ENCODE data around the gene CDC25B.

The CDC25B gene

DNA sequence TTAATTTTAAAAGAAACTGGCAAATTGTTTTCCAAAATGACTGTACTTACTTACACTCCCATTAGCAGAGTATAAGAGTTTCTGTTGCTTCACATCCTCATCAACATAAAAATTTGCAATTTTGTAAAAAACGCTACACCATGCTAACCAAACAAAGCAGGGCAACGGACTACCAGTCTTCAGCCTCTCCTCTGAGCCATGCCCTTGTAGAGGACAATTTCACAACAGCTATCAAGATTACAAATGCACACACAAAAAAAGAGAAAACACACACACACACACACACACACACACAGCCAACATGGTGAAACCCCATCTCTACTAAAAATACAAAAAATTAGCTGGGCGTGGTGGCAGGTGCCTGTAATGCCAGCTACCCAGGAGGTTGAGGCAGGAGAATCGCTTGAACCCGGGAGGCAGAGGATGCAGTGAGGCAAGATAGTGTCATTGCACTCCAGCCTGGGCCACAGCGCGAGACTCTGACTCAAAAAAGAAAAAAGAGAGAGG is 24.5 kb upstream of the CDC25B start:
- Mint-ChIP-seq H3K27me3 (no peaks in the 10 kb centered on the region), H3K9me3 (no peaks in the 10 kb centered on the region), H3K4me1 (ENCODE audit: low read depth) (peaks cover 16% of the 10 kb centered on the region), H3K27ac (no peak overlapping the region), H3K36me3 (ENCODE audit: low read depth) (peaks cover 2% of the 10 kb centered on the region), H3K4me3 (no peak overlapping the region)
- DNase-seq, result no peak

DNA sequence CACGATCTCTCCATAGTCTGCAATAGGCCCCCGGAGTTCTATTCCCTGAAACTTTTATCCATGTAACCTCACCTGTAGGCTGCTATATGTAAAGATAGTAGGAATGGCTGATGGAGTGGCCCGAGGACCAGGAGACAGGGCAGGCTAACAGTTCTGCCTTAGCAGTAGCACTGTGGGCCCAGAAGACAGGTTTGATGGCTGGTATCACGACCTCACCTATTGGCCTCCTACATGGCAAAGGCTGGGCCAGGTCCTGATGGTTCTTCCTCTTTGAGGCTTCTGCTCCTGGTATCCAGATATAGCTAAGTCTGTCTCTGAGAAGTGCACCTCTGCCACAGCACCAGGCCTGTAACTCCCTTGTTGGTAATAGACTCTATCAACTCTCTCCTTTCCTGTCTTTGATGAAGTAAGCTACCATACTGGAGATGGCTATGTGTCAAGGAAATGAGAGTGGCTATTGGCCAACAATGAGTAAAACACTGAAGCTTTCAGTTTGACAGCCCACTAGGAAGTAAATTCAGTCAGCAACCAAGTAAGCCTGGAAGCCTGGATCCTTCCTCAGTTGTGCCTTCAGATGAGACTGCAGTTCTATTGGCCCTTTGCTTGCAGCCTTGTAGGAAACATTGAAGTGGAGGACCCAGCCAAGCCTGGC is 20.5 kb upstream of the CDC25B start:
- H3K4me3 Mint-ChIP-seq, result no peak overlapping the region
- no peak for DNase-seq
- no peaks in the 10 kb centered on the region for H3K9me3 Mint-ChIP-seq
- H3K36me3 Mint-ChIP-seq (ENCODE audit: low read depth), result no peaks in the 10 kb centered on the region
- H3K27ac Mint-ChIP-seq, result no peak overlapping the region
- peaks cover 26% of the 10 kb centered on the region for H3K4me1 Mint-ChIP-seq (ENCODE audit: low read depth)
- peaks cover 20% of the 10 kb centered on the region for H3K27me3 Mint-ChIP-seq

DNA sequence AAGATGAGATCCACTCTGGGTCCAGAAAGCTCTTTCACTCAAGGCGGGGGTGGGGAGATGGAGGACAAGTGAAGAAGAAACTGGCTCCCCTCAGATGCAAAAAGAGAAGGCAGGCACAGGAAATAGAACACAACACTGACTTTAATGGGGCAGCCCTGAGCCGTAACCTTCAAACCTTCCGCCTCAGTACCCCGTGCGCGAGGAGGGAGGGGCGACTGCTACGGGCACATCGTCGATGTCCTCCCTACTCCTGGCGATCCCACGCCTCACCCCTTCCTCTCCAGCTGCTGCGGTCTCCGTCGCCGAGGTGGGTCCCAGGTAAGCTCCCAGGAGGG is 18.8 kb upstream of the CDC25B start:
- Mint-ChIP-seq H3K4me1 (ENCODE audit: low read depth) (peaks cover 38% of the 10 kb centered on the region), H3K4me3 (peak overlapping the region; percentile 75), H3K27me3 (peaks cover 20% of the 10 kb centered on the region), H3K9me3 (no peaks in the 10 kb centered on the region), H3K27ac (peak overlapping the region; percentile 26), H3K36me3 (ENCODE audit: low read depth) (no peaks in the 10 kb centered on the region)
- DNase-seq, result no peak

DNA sequence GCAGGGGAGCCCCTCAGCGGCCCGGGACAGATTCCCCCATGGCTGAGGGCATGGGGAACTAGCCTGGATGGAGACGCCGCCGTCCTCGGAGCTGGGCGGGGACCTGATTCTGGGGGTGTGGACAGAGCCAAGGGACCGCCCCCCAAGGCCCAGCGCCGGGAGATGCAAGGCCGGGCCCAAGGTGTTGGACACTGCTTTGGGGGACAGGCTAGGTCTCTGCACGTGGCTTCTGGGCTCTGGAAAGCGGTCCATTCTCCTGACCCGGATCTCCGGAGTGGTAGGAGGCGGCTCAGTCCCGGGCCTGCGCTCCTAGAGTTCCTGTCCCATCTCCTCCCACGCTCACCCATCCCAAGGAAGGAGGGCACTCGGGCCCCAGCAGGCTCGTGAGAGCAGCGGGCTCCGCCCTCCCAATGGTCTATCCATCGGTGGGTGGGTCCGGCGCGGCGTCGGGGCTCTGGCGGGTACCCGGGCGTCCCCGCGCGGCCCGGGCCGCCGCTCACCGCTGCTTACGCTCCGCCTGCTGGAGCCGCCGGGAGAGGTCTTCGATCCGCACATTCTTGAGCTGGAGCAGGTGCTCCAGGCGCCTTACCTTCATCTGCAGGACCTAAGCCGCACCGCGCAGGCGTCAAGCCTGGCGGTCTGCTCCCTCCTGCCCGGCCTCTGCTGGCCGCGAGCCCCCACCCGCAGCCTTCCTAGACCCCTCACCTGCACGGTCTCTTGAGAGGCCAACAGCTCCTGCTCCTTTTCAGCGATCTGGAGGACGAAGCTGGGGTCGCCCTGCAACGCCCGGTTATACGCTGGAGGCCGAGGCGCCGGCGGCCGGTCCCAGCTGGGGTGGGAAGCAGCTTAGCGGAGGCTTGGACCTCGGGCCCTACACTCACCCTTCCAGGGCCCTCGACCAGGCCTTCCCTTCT is 18.1 kb upstream of the CDC25B start:
- DNase-seq, result peak; percentile 79
- Mint-ChIP-seq H3K9me3 (no peaks in the 10 kb centered on the region), H3K4me1 (ENCODE audit: low read depth) (peaks cover 38% of the 10 kb centered on the region), H3K27me3 (peaks cover 20% of the 10 kb centered on the region), H3K27ac (peak overlapping the region; percentile 26), H3K4me3 (peak overlapping the region; percentile 75), H3K36me3 (ENCODE audit: low read depth) (peaks cover 5% of the 10 kb centered on the region)

DNA sequence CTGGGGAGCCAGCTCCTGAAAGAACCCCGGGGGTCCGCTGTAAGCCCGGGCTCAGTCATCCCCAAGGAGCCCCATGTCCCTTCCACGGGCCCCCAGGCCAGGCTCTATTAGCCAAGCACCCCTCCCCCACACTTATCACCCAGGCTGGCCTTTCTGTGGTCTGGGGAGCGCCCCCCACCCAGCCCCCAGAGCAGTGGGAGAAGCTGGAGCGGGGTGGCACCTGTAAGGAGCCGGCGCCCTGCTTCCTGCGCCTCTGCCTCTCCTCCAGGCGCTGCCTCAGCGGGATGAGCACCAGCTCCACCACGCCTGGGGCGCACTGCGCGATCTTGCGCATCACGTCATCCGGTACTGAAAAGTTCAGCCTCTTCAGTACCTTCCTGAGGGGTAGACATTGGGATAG is 17.1 kb upstream of the CDC25B start:
- Mint-ChIP-seq H3K27ac (no peak overlapping the region), H3K27me3 (peaks cover 20% of the 10 kb centered on the region), H3K9me3 (no peaks in the 10 kb centered on the region), H3K4me3 (no peak overlapping the region), H3K4me1 (ENCODE audit: low read depth) (peaks cover 45% of the 10 kb centered on the region), H3K36me3 (ENCODE audit: low read depth) (peaks cover 13% of the 10 kb centered on the region)
- DNase-seq, result no peak

DNA sequence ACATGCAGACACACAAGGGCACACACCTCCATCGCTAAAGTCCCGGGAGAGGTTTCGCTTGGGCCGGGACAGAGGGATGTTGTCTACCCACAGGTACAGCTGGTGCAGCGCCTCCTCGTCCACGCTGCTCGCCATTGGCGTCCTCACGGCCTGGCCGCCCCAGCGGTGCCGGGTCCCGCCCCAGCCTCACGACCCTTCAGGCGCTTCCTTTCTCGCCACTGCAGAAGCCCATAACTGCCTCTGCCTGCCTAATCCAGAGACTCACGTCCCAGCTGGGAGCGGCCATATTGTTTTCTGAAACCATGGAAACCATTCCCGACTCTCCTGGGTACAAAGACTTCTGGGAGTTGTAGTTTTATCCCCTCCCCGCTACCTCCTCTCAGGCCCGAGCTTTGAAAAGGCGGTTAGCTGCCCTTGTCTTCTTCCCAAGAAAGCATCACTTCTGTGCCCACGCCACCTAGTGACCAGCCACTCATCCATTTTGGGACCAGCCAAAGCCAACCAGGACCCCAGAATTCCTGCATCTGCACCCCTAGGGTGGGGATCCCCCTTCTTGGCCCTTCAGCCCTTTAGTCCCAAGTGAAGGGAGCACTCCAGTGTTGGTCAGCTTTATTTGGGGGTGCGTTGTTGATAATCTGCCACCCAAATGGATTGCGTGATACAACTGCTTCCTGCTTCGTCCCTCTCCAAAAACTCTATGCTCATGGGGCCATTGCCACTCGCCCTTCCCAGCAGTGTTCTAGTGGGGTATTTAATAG is 14.8 kb upstream of the CDC25B start, which contains the start of gene SPEF1:
Gene SPEF1 (minus strand): TSS at position 296 of the 758 bp plus-strand sequence. CDS start 161 bp downstream, at position 135.
- no peaks in the 10 kb centered on the region for H3K9me3 Mint-ChIP-seq
- H3K4me1 Mint-ChIP-seq (ENCODE audit: low read depth), result peaks cover 58% of the 10 kb centered on the region
- H3K27me3 Mint-ChIP-seq, result peaks cover 20% of the 10 kb centered on the region
- DNase-seq, result peak; percentile 61
- peak within 1 kb of the TSS; percentile 9 for H3K27ac Mint-ChIP-seq
- peaks cover 27% of the 10 kb centered on the region for H3K36me3 Mint-ChIP-seq (ENCODE audit: low read depth)
- peak within 1 kb of the TSS; percentile 65 for H3K4me3 Mint-ChIP-seq

DNA sequence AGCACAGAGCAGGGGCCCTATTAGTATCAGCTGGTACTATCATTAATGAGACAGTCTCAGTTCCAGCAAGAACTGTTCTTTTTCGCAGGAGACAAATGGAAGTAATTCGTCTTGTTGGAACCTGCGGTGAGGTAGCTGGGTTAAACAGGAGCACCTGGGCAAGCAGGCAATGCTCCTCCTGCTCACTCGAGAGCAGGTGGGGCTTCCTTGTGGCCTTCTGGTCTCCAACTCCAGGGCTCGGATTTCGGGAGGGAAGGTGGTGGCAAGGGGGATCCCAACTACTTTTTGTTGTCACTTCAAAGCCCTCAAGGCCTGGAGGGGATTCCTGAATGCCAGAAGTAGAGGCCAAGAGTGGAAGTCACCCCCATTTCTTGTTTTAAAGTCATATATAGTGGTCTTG is 13.5 kb upstream of the CDC25B start:
- Mint-ChIP-seq H3K27ac (no peak overlapping the region), H3K9me3 (no peaks in the 10 kb centered on the region), H3K4me3 (no peak overlapping the region), H3K4me1 (ENCODE audit: low read depth) (peaks cover 56% of the 10 kb centered on the region), H3K36me3 (ENCODE audit: low read depth) (peaks cover 27% of the 10 kb centered on the region), H3K27me3 (peaks cover 14% of the 10 kb centered on the region)
- no peak for DNase-seq

DNA sequence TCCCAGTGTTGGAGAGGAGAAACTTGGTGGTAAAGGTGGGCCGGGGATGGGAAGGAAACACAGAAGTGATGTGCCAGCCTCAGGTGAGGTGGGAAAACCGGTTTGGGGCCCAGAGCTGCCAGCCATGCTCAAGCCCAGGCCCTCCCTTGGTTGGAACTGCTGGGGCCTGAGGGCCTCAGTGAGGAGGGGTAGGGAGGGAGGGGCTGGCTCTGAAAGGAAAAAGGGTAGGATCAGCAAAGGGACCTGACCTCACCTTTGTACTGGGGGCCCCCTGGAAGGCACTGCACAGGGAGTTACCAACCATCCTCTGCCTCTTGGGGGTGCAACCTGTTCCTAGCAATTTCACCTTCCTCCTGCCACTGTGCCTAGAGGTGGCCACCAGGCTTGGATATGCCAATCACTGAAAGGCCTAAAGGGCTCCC is 13.0 kb upstream of the CDC25B start:
- H3K4me1 Mint-ChIP-seq (ENCODE audit: low read depth), result peaks cover 56% of the 10 kb centered on the region

DNA sequence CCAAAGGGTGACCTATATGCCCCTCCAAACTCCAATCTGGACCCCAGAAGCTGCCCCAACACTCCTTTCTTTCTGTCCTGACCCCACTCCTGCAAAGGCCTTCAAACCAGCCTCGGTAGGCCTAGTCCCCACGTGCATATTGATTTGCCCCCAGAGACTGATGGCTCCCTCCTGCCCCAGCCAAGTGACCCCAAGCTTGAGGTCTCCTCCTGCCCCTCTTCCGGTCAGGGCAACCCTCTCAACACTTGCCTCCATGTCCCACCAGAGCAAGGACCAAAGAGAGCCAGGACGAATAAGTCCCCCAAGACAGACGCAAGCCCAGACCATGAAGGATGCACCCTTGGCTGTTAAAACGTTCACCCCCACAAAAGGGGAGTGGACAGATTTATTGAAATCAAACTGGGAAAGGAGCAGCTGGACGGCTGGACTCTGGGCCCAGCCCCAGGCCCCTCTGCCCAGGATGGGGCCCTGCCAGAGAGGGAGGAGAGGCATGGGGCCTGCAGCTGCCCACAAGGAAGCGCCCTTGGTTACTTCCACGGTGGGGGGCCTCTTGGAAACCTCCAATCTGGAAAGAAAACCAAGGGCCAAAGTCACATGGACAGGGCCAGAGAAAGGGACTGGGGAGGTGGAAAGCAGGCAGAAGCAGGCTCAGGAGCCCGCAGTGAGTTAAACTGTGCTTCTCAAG is 12.5 kb upstream of the CDC25B start:
- Mint-ChIP-seq H3K9me3 (no peaks in the 10 kb centered on the region), H3K4me3 (peak overlapping the region; percentile 28)
- DNase-seq, result no peak

More for the DNA sequence above, 13.0 kb upstream of the CDC25B start:
- DNase-seq, result no peak
- Mint-ChIP-seq H3K27me3 (peaks cover 14% of the 10 kb centered on the region), H3K9me3 (no peaks in the 10 kb centered on the region), H3K4me3 (no peak overlapping the region), H3K36me3 (ENCODE audit: low read depth) (peaks cover 27% of the 10 kb centered on the region), H3K27ac (peak overlapping the region; percentile 63)

DNA sequence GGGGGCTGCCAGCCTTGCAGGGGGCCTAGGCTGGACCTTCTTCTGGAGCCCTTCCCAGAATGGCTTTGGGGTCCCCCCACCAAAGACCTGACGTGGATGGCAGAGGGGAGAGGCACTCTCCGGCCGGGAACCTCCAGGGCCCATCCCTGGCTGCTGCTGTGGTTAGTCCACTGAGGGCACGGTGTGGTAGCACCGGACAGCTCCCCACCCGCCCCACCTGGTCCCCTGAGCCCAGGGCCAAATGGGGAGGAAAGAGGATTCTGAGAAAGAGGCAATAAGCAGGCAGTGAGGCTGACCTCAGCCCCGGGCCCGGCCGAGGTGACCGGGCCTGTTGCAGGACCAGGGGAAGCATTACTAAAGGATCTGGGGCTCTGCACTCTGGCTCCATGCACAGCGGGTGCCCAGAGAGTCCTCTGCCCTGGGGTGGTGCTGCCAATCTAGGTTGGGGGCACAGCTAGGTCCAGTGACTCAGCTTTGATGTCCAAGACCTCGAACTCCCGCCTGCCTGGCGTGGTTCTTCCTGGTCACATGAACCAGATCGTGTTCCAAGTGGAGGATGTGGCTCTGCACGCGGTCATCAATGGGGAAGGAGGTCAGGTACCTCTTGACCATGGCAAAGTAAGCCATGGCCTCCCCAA is 11.8 kb upstream of the CDC25B start:
- DNase-seq, result no peak
- H3K36me3 Mint-ChIP-seq (ENCODE audit: low read depth), result peaks cover 27% of the 10 kb centered on the region
- no peaks in the 10 kb centered on the region for H3K9me3 Mint-ChIP-seq
- peak overlapping the region; percentile 90 for H3K27ac Mint-ChIP-seq
- peak overlapping the region; percentile 63 for H3K4me3 Mint-ChIP-seq
- H3K4me1 Mint-ChIP-seq (ENCODE audit: low read depth), result peaks cover 56% of the 10 kb centered on the region
- peaks cover 5% of the 10 kb centered on the region for H3K27me3 Mint-ChIP-seq

More for the DNA sequence above, 12.5 kb upstream of the CDC25B start:
- Mint-ChIP-seq H3K36me3 (ENCODE audit: low read depth) (peaks cover 27% of the 10 kb centered on the region), H3K27ac (peak overlapping the region; percentile 63), H3K27me3 (peaks cover 12% of the 10 kb centered on the region), H3K4me1 (ENCODE audit: low read depth) (peaks cover 54% of the 10 kb centered on the region)

DNA sequence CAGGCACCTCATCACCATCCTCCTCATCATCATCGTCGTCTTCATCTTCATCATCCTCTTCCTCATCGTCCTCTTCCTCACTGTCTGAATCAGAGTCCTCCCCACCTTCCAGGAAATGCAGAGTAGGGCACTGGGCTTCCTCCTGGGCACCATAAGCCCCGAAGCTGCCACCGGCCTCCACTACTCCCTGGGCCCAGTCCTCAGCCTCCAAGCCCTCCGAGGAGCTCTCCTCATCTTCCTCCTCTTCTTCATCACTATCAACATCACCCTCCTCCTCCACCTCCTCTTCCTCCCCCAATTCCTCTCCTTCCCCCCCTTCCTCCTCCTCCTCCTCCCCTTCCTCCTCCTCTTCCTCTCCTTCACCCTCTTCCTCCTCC is 11.3 kb upstream of the CDC25B start:
- no peak for DNase-seq
- Mint-ChIP-seq H3K9me3 (no peaks in the 10 kb centered on the region), H3K27me3 (no peaks in the 10 kb centered on the region), H3K4me1 (ENCODE audit: low read depth) (peaks cover 53% of the 10 kb centered on the region), H3K27ac (peak overlapping the region; percentile 90), H3K36me3 (ENCODE audit: low read depth) (peaks cover 27% of the 10 kb centered on the region), H3K4me3 (peak overlapping the region; percentile 63)

DNA sequence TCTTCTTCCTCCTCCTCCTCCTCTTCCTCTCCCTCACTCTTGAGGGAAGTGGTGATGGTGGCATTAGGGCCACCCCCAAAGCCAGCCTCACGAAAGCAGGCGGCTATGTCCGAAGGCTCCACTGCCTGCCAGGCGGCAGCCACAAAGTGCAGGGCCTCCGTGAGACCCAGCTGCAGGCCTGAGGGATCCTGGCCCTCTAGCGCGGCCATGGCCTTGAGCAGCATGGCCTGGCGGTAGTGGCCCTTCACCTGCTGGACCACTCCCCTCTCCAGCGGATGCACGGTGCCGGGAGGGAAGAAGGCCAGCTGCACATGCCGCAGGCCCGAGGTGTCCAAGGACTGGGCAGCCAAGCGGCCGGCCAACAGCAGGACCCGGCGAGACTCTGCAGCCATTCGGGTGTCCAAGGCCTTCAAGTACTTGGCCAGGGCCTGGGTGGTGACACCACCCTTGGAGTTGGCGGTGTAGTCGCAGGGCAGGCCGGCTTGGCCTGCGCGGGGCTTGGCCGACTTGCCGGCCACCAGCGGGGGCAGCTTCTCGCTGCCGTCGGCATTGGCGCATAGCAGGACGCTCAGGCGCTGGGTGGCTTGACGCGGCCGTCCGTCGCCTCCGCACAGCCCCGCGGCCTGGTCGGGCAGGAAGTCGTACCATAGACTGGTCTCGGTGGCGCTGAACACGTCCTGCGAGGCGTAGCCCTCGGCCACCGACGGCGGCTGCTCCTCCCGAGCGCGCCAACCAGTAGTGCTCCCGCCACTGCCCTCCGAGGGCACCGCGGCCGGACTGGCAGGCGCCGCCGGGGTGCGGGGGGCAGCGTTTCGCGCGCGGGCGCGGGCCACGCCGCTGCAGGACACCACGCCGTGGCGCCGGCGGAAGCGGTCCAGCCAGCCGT is 10.6 kb upstream of the CDC25B start:
- H3K9me3 Mint-ChIP-seq, result no peaks in the 10 kb centered on the region
- H3K4me3 Mint-ChIP-seq, result peak overlapping the region; percentile 83
- H3K36me3 Mint-ChIP-seq (ENCODE audit: low read depth), result peaks cover 27% of the 10 kb centered on the region
- no peaks in the 10 kb centered on the region for H3K27me3 Mint-ChIP-seq
- DNase-seq, result no peak
- H3K27ac Mint-ChIP-seq, result peak overlapping the region; percentile 68
- H3K4me1 Mint-ChIP-seq (ENCODE audit: low read depth), result peaks cover 51% of the 10 kb centered on the region

DNA sequence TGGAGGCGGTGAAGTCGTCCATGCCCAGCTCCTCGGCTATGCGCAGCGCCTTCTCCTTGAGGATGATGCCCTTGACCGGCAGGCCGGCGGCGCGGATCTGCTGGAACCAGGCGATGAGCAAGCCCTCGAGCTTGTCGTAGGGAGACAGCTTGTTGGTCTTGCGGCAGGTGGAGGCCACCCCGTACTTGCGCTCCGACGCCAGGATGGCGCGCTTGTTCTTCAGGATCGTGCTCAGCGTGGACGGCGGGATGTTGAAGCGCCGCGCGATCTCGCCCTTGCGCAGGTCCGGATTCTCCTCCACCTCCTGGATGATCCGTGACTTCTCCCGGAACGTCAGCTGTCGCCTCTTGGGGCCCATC is 10.0 kb upstream of the CDC25B start:
- Mint-ChIP-seq H3K9me3 (no peaks in the 10 kb centered on the region), H3K4me3 (peak overlapping the region; percentile 83), H3K27ac (peak overlapping the region; percentile 91), H3K27me3 (no peaks in the 10 kb centered on the region), H3K36me3 (ENCODE audit: low read depth) (peaks cover 27% of the 10 kb centered on the region), H3K4me1 (ENCODE audit: low read depth) (peaks cover 45% of the 10 kb centered on the region)
- peak; percentile 64 for DNase-seq
